ENCODE measurements around the gene FLACC1.
"Not testable (repeated sequence)": the region's sequence is repeated elsewhere in the genome, so short reads cannot be mapped to it uniquely, and the experiment has no call there.

FLACC1 gene

GRCh38 chr2:201248288-201248844 lies 108.8 kb downstream of the FLACC1 start:
- no peak for DNase-seq

- DNase-seq, result no peak
Observed at GRCh38 chr2:201246280-201246679, 110.9 kb downstream of the FLACC1 start.

GRCh38 chr2:201244829-201245228 lies 112.3 kb downstream of the FLACC1 start:
- no peak for DNase-seq

GRCh38 chr2:201242571-201243277 lies 114.4 kb downstream of the FLACC1 start:
- no peak for DNase-seq

GRCh38 chr2:201239167-201239935 lies 117.8 kb downstream of the FLACC1 start:
- not testable (repeated sequence) for DNase-seq
